ENCODE results near the gene ELF4. TPM values are rescaled to one million over a fixed set of nuclear protein-coding genes. Genes with fewer than 3 reads are reported as not detected.

Gene ELF4
- total RNA-seq, 2 donors from 2014 or later = 6.5 to 6.9 TPM

- Histone ChIP-seq H3K4me3 (no peak overlapping the region), H3K27me3 (replicated peaks; ENCODE audit: insufficient read depth) (no peaks in the 10 kb centered on the region), H3K36me3 (no peaks in the 10 kb centered on the region), H3K9me3 (no peaks in the 10 kb centered on the region), H3K27ac (no peak overlapping the region), H3K4me1 (replicated peaks) (no peaks in the 10 kb centered on the region)
- WGBS = 88% methylated on average over 4 of the region's 4 CpGs
- intact Hi-C loops (cut with DNase I) = no loop called here
- no peak for DNase-seq (ENCODE audit: low spot score)
- TF ChIP-seq POLR2A (IDR thresholded peaks at IDR 0.05) = no peak
- TF ChIP-seq CTCF (IDR thresholded peaks at IDR 0.05) = no peak
- TF ChIP-seq POLR2AphosphoS5 (IDR thresholded peaks at IDR 0.05) = no peak
Measured at GRCh38 chrX:130075777-130076176, 34.5 kb downstream of the ELF4 start.

- intact Hi-C loops (cut with DNase I) = no loop called here
- WGBS = 93% methylated on average over 9 of the region's 10 CpGs
Measured at GRCh38 chrX:130072345-130072740, 38.0 kb downstream of the ELF4 start.

DNA sequence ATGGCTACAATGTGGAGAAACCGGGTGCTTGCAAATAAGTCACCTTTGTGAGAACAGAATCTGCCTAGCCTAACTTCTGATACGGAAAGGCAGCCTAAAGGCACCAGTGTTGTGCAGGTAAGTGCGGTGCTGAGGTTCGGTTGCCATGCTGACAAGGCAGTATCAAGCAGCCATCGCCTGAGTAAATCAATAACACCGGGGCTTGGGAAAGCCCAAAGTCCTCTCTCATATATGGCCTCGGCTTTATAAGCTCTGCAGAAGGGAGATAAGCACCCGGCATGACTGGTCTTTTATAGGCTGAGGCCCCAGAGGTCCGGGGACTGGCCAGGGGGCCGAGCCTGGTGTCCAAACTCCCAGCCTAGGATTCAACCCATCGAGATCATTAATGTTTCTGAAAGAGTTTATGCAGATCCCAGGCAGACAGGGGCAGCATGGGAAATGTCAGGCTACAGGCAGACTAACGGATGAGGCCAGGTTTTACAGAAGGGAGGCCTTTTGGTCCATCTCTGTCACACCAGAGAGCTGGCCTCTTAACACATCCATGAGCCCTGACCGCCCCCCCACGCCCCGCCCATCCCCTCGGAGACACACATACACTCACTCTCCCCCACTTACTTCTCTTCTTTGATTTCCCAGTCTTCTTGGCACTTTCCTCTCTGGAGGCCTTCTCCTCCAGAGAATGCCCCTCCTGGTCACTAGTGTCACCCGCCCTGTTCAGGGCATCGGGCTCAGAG, 38.5 kb downstream of the ELF4 start:
- H3K9me3 ChIP-seq = no peaks in the 10 kb centered on the region
- no peak overlapping the region for H3K27ac ChIP-seq
- no peak for DNase-seq (ENCODE audit: low spot score)
- no peak for TF ChIP-seq POLR2AphosphoS5 (IDR thresholded peaks at IDR 0.05)
- no peak for TF ChIP-seq CTCF (IDR thresholded peaks at IDR 0.05)
- TF ChIP-seq POLR2A (IDR thresholded peaks at IDR 0.05) = no peak
- no peaks in the 10 kb centered on the region for H3K36me3 ChIP-seq
- H3K4me3 ChIP-seq = no peak overlapping the region
- 62% methylated on average over 16 of the region's 18 CpGs for WGBS
- intact Hi-C loops (cut with DNase I) = no loop called here
- H3K4me1 ChIP-seq (replicated peaks) = no peaks in the 10 kb centered on the region
- no peaks in the 10 kb centered on the region for H3K27me3 ChIP-seq (replicated peaks; ENCODE audit: insufficient read depth)

More at GRCh38 chrX:130072345-130072740, 38.0 kb downstream of the ELF4 start:
- H3K9me3 ChIP-seq = no peaks in the 10 kb centered on the region
- H3K4me3 ChIP-seq = no peak overlapping the region
- H3K4me1 ChIP-seq (replicated peaks) = no peaks in the 10 kb centered on the region
- TF ChIP-seq POLR2AphosphoS5 (IDR thresholded peaks at IDR 0.05) = no peak
- no peak for TF ChIP-seq POLR2A (IDR thresholded peaks at IDR 0.05)
- no peak for TF ChIP-seq CTCF (IDR thresholded peaks at IDR 0.05)
- DNase-seq (ENCODE audit: low spot score) = no peak
- H3K36me3 ChIP-seq = no peaks in the 10 kb centered on the region
- no peak overlapping the region for H3K27ac ChIP-seq
- H3K27me3 ChIP-seq (replicated peaks; ENCODE audit: insufficient read depth) = no peaks in the 10 kb centered on the region

- Histone ChIP-seq H3K4me1 (replicated peaks) (no peaks in the 10 kb centered on the region), H3K4me3 (no peak overlapping the region), H3K27ac (no peak overlapping the region), H3K9me3 (no peaks in the 10 kb centered on the region), H3K36me3 (no peaks in the 10 kb centered on the region), H3K27me3 (replicated peaks; ENCODE audit: insufficient read depth) (no peaks in the 10 kb centered on the region)
- DNase-seq (ENCODE audit: low spot score) = no peak
- TF ChIP-seq CTCF (IDR thresholded peaks at IDR 0.05) = no peak
- TF ChIP-seq POLR2A (IDR thresholded peaks at IDR 0.05) = no peak
- no peak for TF ChIP-seq POLR2AphosphoS5 (IDR thresholded peaks at IDR 0.05)
- 95% methylated on average over 5 of the region's 15 CpGs for WGBS
- intact Hi-C loops (cut with DNase I) = no loop called here
Measured at GRCh38 chrX:130066975-130067615, 43.2 kb downstream of the ELF4 start.

All from prostate gland (tissue), 2 donors.